A375 (cell line): ENCODE results near the gene SPACDR. TPM values are rescaled to one million over a fixed set of nuclear protein-coding genes. Genes with fewer than 3 reads are reported as not detected.

Experiments used
- total RNA-seq: library from RNA; depleted of rRNA; stranded (reverse); fragments of >200 nt; shearing (Covaris generic); gene quantifications from 2 replicates; pipeline ENCODE4 v1.2.3, GENCODE V29; 2014; rRNA removed

SPACDR gene
- 0.38 and 0.61 TPM in 2 replicates for total RNA-seq

GRCh38 chr7:100464210-100464660 is at the start of gene SPACDR:
SPACDR (minus strand) TSS chr7:100464260; CDS start chr7:100464025, 235 bp downstream.

GRCh38 chr7:100483722-100484672 is 19.9 kb upstream of the SPACDR start, which contains the start of gene NYAP1:
NYAP1 (plus strand) TSS chr7:100483927; CDS start chr7:100485312, 1,385 bp downstream.

GRCh38 chr7:100478958-100479660 is 15.0 kb upstream of the SPACDR start, which contains the start of gene TSC22D4:
TSC22D4 (minus strand) TSS chr7:100479214; CDS start chr7:100478038, 1,176 bp downstream.

DNA sequence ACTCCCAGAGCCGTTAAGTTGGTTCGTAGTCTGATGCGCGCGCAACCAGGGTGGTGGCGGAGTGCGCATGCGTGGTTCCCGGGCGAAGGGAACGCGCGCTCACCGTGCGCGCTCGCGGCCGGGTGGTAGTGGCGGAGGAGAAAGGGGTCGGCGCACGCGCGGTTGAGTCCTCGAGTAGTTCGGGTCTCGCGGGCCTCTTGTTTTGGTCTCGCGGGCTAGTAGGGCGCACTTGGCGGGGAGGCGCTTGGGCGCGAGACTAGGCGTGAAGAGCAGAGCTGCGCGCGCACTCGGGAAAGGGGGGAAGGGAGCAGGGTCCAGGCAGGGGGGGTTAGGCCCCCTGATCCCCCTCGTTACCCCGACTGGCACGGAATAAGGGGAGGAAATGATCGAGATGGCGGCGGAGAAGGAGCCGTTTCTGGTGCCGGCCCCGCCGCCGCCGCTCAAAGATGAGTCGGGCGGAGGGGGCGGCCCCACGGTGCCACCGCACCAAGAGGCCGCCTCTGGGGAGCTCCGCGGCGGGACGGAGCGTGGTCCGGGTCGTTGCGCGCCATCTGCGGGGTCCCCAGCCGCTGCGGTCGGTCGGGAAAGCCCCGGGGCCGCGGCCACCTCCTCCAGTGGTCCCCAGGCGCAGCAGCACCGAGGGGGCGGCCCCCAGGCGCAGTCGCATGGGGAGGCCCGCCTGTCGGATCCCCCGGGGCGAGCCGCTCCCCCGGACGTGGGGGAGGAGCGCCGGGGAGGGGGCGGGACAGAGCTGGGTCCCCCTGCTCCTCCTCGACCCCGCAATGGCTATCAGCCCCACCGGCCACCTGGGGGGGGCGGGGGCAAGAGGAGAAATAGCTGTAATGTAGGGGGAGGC is 34.2 kb downstream of the SPACDR start, which contains the start of gene MEPCE:
MEPCE (plus strand) TSS at position 195 of the 856 bp plus-strand sequence; CDS start at position 383, 188 bp downstream.

GRCh38 chr7:100428199-100428966 is 35.7 kb downstream of the SPACDR start, which contains the start of gene ZCWPW1:
ZCWPW1 (minus strand) TSS chr7:100428703; CDS start chr7:100420649, 8,054 bp downstream.

Other genes starting within 250 kb of the SPACDR start
- gene PVRIG, start 244.3 kb downstream of the SPACDR start, total RNA-seq, result not detected in 2 replicates
- gene SPDYE3, start 156.6 kb downstream of the SPACDR start, total RNA-seq, result not detected in 2 replicates
- gene PILRB, start 106.1 kb downstream of the SPACDR start, total RNA-seq, result 31.3 and 37.6 TPM in 2 replicates
- gene PILRA, start 90.8 kb downstream of the SPACDR start, total RNA-seq, result 0.24 and 0.45 TPM in 2 replicates
- 0.66 and 2.4 TPM in 2 replicates for gene ZCWPW1, start 35.6 kb downstream of the SPACDR start, total RNA-seq
- gene MEPCE, start 34.4 kb downstream of the SPACDR start, total RNA-seq, result 55.1 and 59.2 TPM in 2 replicates
- gene PPP1R35, start 27.8 kb downstream of the SPACDR start, total RNA-seq, result 72.5 and 77.9 TPM in 2 replicates
- gene TSC22D4, start 15.0 kb upstream of the SPACDR start, total RNA-seq, result 29.2 and 38.4 TPM in 2 replicates
- gene NYAP1, start 19.7 kb upstream of the SPACDR start, total RNA-seq, result 0.08 and 0.42 TPM in 2 replicates
- gene AGFG2, start 74.9 kb upstream of the SPACDR start, total RNA-seq, result 6.7 and 12.5 TPM in 2 replicates
- not detected in 2 replicates for gene SAP25, start 109.6 kb upstream of the SPACDR start, total RNA-seq
- gene LRCH4, start 121.9 kb upstream of the SPACDR start, total RNA-seq, result 10.8 and 12.8 TPM in 2 replicates
- gene FBXO24, start 122.1 kb upstream of the SPACDR start, total RNA-seq, result 0.69 and 3.8 TPM in 2 replicates
- gene PCOLCE, start 138.1 kb upstream of the SPACDR start, total RNA-seq, result 143 and 144 TPM in 2 replicates
- 8.6 and 14.9 TPM in 2 replicates for gene MOSPD3, start 148.3 kb upstream of the SPACDR start, total RNA-seq
- gene TFR2, start 177.3 kb upstream of the SPACDR start, total RNA-seq, result 0.04 TPM in 1 of 2 replicates, not detected in the other
- not detected in 2 replicates for gene ACTL6B, start 192.2 kb upstream of the SPACDR start, total RNA-seq
- 96.3 and 114 TPM in 2 replicates for gene GNB2, start 209.5 kb upstream of the SPACDR start, total RNA-seq
- gene GIGYF1, start 230.0 kb upstream of the SPACDR start, total RNA-seq, result 25.1 and 25.2 TPM in 2 replicates
- 94.5 and 103 TPM in 2 replicates for gene POP7, start 241.9 kb upstream of the SPACDR start, total RNA-seq